ENCODE measurements around the gene KLC3.

Gene KLC3

DNA sequence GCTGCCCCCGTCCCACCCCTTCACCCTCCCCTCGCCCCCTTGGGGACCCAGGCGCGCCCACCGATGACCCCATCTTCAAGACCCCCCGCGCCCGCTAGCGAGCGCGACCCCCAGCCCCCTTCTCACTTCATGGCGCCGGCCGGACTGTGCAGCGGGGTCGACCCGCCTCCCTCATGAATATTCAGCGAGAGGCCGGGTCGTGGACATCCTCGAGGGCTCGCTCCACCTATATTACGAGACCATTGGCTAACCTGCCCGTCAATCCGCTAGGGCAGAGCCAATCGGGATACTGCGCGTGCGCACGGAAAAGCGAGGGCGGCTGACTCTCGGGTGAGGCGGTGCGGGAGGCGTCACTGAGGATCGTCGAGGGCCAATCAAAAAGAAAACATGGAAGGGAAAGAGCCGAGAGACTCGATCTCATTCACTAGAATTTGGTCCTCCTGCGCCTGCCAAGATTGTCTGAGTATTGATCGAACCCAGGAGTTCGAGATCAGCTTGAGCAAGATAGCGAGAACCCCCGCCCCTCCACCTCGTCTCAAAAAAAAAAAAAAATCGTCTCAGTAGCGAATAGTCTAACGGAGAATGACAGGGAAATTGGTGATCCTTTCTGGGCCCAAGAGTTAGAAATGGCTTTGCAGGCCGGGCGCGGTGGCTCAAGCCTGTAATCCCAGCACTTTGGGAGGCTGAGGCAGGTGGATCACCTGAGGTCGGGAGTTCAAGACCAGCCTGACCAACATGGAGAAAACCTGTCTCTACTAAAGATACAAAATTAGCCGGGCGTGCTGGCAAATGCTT lies 30.1 kb downstream of the KLC3 start, which contains the start of gene ERCC2:
ERCC2 (minus strand) TSS at position 164 of the 795 bp plus-strand sequence; CDS start at position 131, 33 bp downstream.
- peak; percentile 98 for DNase-seq (ENCODE audit: low spot score)

GRCh38 chr19:45376045-45376724 lies 35.6 kb downstream of the KLC3 start:
- no peak for DNase-seq (ENCODE audit: low spot score)

GRCh38 chr19:45380107-45380506 lies 39.6 kb downstream of the KLC3 start:
- DNase-seq (ENCODE audit: low spot score) = no peak

GRCh38 chr19:45382426-45382825 lies 41.9 kb downstream of the KLC3 start:
- DNase-seq (ENCODE audit: low spot score) = no peak

GRCh38 chr19:45385392-45386221 lies 45.1 kb downstream of the KLC3 start:
- DNase-seq (ENCODE audit: low spot score) = no peak

DNA sequence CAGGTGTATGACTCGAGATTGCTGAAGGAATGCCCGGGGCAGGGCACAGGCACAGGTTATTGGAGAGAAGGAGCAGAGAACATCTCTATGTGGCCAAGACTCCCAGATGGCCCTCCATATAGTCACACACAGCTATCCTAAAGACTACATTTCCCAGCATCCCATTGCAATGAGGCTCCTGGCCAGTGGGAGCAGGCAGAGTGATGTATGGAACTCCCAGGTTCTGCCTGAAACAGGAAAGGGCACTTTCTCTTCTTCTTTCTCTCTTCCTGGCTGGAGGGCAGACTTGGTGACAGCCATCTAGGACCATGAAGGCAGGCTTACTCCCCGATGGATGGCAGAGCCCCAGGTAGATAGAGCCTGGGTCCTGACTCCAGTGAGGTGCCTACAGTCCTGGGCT lies 50.8 kb downstream of the KLC3 start:
- DNase-seq (ENCODE audit: low spot score) = peak; percentile 50

DNA sequence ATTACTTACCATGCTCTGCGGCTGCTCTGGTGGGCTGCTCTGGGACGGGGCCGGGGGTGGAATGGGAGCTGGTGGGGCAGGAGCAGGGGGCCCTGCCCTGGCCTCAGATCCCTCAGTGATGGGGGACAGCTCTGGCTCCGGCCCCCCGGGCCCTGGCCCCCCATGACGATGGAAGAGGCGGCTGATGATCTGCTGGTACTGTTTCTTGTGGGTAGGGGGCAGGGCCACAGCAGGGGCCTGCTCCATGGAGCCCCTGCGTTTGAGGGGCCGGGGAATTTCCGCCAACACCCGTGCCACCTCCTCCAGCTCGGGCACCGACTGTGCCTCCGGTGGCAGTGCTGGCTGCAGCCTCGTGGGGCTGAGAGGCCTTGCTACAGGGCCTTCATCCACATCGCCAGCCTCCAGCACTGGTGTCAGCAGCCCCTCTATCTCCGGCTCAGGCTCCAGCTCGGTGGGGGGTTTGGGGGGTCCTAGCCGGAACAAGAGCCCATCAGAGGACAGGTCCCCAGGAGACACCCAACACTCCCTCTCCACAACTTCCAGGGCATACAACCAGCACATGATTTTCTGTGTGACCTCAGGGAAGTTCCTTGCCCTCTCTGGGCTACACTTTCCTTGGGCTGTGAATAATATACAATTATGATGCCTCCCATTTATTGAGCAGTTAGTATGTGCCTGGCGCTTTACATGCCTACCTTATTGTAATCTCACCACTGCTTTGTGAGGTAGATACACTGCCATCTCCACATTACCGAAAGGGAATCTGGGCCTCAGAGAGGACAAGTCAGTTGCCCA lies 51.5 kb downstream of the KLC3 start:
- no peak for DNase-seq (ENCODE audit: low spot score)

GRCh38 chr19:45395821-45396617 lies 55.5 kb downstream of the KLC3 start:
- DNase-seq (ENCODE audit: low spot score) = no peak

DNA sequence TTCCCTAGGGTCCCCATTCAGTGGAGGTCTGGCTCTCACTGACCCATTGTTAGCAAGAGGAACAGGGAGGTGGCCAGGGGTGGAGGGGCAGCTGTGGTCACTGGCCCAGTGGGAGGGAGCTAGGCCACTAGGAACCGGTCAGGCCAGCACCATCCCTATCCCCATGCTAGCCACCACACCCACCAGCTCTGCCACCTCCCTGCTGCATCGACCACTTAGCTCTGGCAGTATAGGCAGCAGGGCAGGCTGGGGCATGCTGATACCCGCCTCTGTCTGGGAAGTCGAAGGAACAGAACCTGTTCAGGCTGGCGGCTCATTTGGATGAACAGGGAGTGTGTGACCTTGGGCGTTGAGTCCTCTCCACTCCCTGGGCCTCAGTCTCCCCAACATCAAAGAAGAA lies 59.6 kb downstream of the KLC3 start:
- no peak for DNase-seq (ENCODE audit: low spot score)

All from SK-N-DZ (cell line).